ENCODE results near the gene UGT1A5.

UGT1A5 gene

DNA sequence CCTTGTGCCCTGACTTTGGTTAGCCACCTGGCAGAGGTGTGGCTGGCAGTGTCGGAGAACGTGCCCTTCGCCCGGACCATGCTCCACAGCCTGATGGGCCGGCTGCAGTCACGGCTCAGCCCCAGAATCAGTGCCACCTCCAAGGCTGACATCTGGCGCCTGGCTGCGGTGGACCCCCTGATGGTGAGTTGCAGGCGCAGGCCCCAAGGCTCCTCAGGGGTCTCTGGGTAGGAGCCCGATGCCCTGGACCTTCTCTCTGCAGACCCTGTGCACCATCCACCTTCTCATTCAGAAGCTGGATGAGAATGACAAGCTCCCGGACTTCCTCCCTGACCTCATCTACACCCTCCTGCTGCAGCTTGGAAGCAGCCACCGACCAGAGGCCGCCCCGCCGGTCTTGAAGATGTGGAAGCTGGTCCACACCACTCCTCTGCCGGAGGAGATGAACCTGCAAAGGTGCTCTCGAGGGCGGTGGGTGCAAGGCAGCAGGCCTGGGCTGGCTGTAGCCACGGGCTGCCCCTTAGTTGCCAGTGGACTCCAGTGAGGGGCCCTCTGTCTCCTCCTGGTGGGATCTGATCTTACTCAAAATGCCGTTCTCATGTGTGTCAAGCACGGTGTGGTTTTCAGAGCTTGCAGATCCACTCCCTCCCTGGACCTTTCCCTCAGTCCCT, 109.5 kb downstream of the UGT1A5 start:
- TF ChIP-seq, protein P1, sequence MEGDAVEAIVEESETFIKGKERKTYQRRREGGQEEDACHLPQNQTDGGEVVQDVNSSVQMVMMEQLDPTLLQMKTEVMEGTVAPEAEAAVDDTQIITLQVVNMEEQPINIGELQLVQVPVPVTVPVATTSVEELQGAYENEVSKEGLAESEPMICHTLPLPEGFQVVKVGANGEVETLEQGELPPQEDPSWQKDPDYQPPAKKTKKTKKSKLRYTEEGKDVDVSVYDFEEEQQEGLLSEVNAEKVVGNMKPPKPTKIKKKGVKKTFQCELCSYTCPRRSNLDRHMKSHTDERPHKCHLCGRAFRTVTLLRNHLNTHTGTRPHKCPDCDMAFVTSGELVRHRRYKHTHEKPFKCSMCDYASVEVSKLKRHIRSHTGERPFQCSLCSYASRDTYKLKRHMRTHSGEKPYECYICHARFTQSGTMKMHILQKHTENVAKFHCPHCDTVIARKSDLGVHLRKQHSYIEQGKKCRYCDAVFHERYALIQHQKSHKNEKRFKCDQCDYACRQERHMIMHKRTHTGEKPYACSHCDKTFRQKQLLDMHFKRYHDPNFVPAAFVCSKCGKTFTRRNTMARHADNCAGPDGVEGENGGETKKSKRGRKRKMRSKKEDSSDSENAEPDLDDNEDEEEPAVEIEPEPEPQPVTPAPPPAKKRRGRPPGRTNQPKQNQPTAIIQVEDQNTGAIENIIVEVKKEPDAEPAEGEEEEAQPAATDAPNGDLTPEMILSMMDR (IDR thresholded peaks at IDR 0.05; ENCODE audit: low read depth, low read length), result no peak
- DNase-seq (ENCODE audit: extremely low read depth, low read depth), result no peak

Measured in AG09319 (cell line).